KMS-11 (cell line): Measurements from ENCODE around the gene PEF1.
A peak's percentile ranks its signal among the peaks of the same experiment; 100 is the strongest.

Experiments
- H2AFZ ChIP-seq: fragments of 200-600 bp; sonication (generic); 2 replicates; pipeline ENCODE4 v1.6.1; 2016; ENCODE audit warnings: antibody characterized with exemption, mixed run types, low read depth
- H3K27ac ChIP-seq: fragments of 200-600 bp; sonication (generic); 2 replicates; pipeline ENCODE4 v1.6.1; 2016; ENCODE audit warnings: mild to moderate bottlenecking, mixed run types
- H3K27me3 ChIP-seq: fragments of 200-600 bp; sonication (generic); 2 replicates; pipeline ENCODE4 v1.6.1; 2017; ENCODE audit warnings: mild to moderate bottlenecking, low read depth, mixed run types, moderate library complexity; ENCODE audit not compliant: insufficient read depth
- H3K36me3 ChIP-seq: fragments of 200-600 bp; sonication (generic); 2 replicates; pipeline ENCODE4 v1.6.1; 2017; ENCODE audit warnings: mild to moderate bottlenecking, mixed run types; ENCODE audit not compliant: insufficient read depth
- H3K4me1 ChIP-seq: fragments of 200-600 bp; sonication (generic); 2 replicates; pipeline ENCODE4 v1.6.1; 2016; ENCODE audit warnings: mild to moderate bottlenecking, low read depth, mixed run types; ENCODE audit not compliant: poor library complexity, severe bottlenecking
- H3K4me2 ChIP-seq: fragments of 200-600 bp; sonication (generic); 2 replicates; pipeline ENCODE4 v1.7.0; 2016; ENCODE audit warnings: mild to moderate bottlenecking, mixed run types
- H3K4me3 ChIP-seq: fragments of 200-600 bp; sonication (generic); IDR thresholded peaks from 2 replicates; pipeline ENCODE4 v1.6.1; 2017; ENCODE audit warnings: low read depth, low read length, mixed read lengths; ENCODE audit not compliant: insufficient read depth
- H3K79me2 ChIP-seq: fragments of 200-600 bp; sonication (generic); 2 replicates; pipeline ENCODE4 v1.6.1; 2016; ENCODE audit warnings: low read depth, mixed run types; ENCODE audit not compliant: insufficient read depth
- H3K9ac ChIP-seq: fragments of 200-600 bp; sonication (generic); 2 replicates; pipeline ENCODE4 v1.6.1; 2016; ENCODE audit warnings: mild to moderate bottlenecking, mixed run types
- H4K20me1 ChIP-seq: fragments of 200-600 bp; sonication (generic); 2 replicates; pipeline ENCODE4 v1.6.1; 2016; ENCODE audit warnings: mild to moderate bottlenecking, mixed run types; ENCODE audit not compliant: insufficient read depth
- TF ChIP-seq, protein P1 (sequence below): fragments of 200-600 bp; sonication (generic); conservative IDR thresholded peaks from 2 replicates; pipeline ENCODE4 v1.6.1; 2017; ENCODE audit warnings: low read depth, mild to moderate bottlenecking, antibody characterized with exemption, low read length, moderate library complexity, mixed read lengths

The PEF1 gene

DNA sequence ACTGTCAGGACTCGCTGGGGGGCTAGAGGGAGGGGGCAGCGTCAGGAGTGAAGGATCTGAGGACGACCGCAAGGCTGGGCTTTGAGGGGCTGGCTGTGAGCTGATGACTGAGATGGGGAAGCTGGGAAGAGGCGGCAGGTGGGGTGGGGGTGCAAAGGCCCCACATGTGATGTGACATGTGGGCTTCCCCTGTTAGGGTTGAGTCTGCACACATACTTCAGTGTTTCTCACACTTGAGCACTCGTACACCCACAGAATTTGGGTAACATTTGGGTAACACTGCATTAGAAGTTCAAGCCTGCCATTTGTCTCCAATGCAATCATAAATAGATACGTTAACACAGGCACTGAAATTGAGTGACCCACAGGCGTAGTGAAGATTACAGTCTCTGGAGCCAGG is 42.9 kb upstream of the PEF1 start:
- Histone ChIP-seq H3K4me1 (no peaks in the 10 kb centered on the region), H3K79me2 (no peaks in the 10 kb centered on the region), H3K27ac (no peak overlapping the region), H4K20me1 (no peaks in the 10 kb centered on the region), H3K9ac (no peak overlapping the region), H3K4me2 (no peak overlapping the region), H2AFZ (no peak overlapping the region), H3K27me3 (peaks cover 81% of the 10 kb centered on the region), H3K4me3 (no peak overlapping the region), H3K36me3 (no peaks in the 10 kb centered on the region)
- TF ChIP-seq, protein P1, sequence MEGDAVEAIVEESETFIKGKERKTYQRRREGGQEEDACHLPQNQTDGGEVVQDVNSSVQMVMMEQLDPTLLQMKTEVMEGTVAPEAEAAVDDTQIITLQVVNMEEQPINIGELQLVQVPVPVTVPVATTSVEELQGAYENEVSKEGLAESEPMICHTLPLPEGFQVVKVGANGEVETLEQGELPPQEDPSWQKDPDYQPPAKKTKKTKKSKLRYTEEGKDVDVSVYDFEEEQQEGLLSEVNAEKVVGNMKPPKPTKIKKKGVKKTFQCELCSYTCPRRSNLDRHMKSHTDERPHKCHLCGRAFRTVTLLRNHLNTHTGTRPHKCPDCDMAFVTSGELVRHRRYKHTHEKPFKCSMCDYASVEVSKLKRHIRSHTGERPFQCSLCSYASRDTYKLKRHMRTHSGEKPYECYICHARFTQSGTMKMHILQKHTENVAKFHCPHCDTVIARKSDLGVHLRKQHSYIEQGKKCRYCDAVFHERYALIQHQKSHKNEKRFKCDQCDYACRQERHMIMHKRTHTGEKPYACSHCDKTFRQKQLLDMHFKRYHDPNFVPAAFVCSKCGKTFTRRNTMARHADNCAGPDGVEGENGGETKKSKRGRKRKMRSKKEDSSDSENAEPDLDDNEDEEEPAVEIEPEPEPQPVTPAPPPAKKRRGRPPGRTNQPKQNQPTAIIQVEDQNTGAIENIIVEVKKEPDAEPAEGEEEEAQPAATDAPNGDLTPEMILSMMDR = no peak

DNA sequence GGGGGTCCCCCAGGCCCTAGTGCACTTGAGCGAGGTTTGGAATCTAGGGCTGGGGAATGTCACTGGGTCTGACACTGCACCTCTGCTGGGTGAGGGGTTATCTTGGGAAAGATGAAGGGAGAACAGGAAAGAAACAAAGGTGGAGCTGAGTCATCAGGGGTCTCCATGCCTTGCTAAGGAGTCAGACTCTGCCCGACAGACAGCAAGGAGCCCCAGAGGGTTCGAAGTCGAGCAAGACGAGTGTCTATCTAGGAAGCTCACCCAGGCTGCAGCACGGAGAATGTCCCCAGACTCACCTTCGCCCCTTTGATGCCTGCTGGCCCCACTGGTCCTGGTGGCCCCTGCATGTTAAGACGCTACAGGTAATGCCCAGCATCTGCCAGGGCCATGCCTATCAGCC is 41.1 kb upstream of the PEF1 start:
- Histone ChIP-seq H3K27me3 (peaks cover 92% of the 10 kb centered on the region), H3K4me3 (no peak overlapping the region), H2AFZ (no peak overlapping the region), H3K9ac (no peak overlapping the region), H4K20me1 (no peaks in the 10 kb centered on the region), H3K4me2 (no peak overlapping the region), H3K27ac (no peak overlapping the region), H3K36me3 (no peaks in the 10 kb centered on the region), H3K4me1 (no peaks in the 10 kb centered on the region), H3K79me2 (no peaks in the 10 kb centered on the region)
- TF ChIP-seq, protein P1 = no peak

DNA sequence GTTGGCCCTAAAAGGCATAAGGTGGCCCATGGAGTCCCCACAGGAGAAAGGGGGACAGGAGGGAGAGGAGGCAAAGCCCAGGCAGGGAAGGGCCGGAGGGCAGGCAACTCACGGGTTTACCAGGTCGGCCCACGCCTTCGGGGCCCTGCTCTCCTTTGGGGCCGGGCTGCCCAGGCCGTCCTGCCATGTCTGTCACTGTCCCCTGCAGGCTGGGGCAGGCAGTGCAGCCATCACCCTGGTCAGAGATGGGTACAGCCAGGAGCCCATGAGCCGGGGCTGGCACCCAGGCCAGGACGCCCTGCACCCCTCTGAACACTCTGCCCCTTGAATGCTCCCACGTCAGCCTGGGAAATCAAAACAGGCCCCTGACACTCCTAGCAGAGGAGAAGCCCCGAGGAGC is 39.3 kb upstream of the PEF1 start:
- Histone ChIP-seq H3K36me3 (no peaks in the 10 kb centered on the region), H3K4me2 (no peak overlapping the region), H3K4me3 (no peak overlapping the region), H3K4me1 (no peaks in the 10 kb centered on the region), H3K79me2 (no peaks in the 10 kb centered on the region), H3K9ac (no peak overlapping the region), H4K20me1 (no peaks in the 10 kb centered on the region), H3K27ac (no peak overlapping the region), H2AFZ (no peak overlapping the region), H3K27me3 (peaks cover 86% of the 10 kb centered on the region)
- TF ChIP-seq, protein P1 = peak; percentile 53

DNA sequence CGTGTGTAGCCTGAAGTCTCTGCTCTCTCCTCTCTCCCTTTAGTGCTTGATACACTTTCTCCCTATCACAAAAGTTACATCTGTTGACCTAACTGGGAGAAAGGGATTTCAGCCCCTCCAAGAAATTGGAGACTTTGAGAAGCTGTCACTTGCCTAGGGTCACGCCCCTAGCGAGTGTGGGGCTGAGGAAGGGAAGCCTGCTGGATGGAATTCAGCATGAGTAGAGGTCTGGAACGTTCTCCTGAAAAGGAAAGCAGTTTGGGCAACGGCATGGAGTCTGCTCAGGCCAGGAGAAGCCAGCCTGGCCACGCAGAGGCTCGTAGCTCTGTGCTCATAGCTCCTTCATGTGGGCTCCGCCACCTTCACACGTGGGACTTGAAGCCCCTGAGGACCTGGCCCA is 36.7 kb upstream of the PEF1 start:
- Histone ChIP-seq H3K4me3 (no peak overlapping the region), H3K36me3 (no peaks in the 10 kb centered on the region), H2AFZ (no peak overlapping the region), H4K20me1 (no peaks in the 10 kb centered on the region), H3K79me2 (no peaks in the 10 kb centered on the region), H3K27ac (no peak overlapping the region), H3K9ac (no peak overlapping the region), H3K4me1 (no peaks in the 10 kb centered on the region), H3K4me2 (no peak overlapping the region), H3K27me3 (peaks cover 69% of the 10 kb centered on the region)
- TF ChIP-seq, protein P1 = no peak
